Osteoblast (primary cell): ENCODE measurements around the gene ARHGAP1. TPM values are rescaled to one million over a fixed set of nuclear protein-coding genes. Genes with fewer than 3 reads are reported as not detected.

Source experiments
- DNase-seq: peaks from one replicate; pipeline ENCODE4 v3.0.0; 2011; ENCODE audit warnings: low spot score, mixed read lengths; ENCODE audit not compliant: insufficient read length; ENCODE audit errors: missing footprints
- H2AFZ ChIP-seq: 2 replicates; pipeline ENCODE4 v1.6.0; 2011; ENCODE audit warnings: mild to moderate bottlenecking, low read length
- H3K27ac ChIP-seq: 2 replicates; pipeline ENCODE4 v1.5.1; 2011; ENCODE audit warnings: mild to moderate bottlenecking, low read depth, low read length, moderate library complexity
- H3K27me3 ChIP-seq: 2 replicates; pipeline ENCODE4 v1.6.0; 2012; ENCODE audit warnings: mild to moderate bottlenecking, control low read depth, inconsistent platforms, low read length, moderate library complexity; ENCODE audit not compliant: insufficient read depth
- H3K36me3 ChIP-seq: 2 replicates; pipeline ENCODE4 v1.5.1; 2011; ENCODE audit warnings: mild to moderate bottlenecking, low read length, control low read depth, moderate library complexity; ENCODE audit not compliant: insufficient read depth
- H3K4me1 ChIP-seq: 2 replicates; pipeline ENCODE4 v1.5.1; 2011; ENCODE audit warnings: mild to moderate bottlenecking, low read length, control low read depth, moderate library complexity; ENCODE audit not compliant: insufficient read depth
- H3K4me2 ChIP-seq: 2 replicates; pipeline ENCODE4 v1.6.0; 2011; ENCODE audit warnings: mild to moderate bottlenecking, low read length; ENCODE audit not compliant: insufficient read depth
- H3K4me3 ChIP-seq: fragments of 200-600 bp; sonication (generic); 3 replicates; pipeline ENCODE4 v1.5.1; 2012; ENCODE audit warnings: mild to moderate bottlenecking, low read length, inconsistent platforms; ENCODE audit not compliant: insufficient read depth
- H3K79me2 ChIP-seq: 2 replicates; pipeline ENCODE4 v1.6.0; 2012; ENCODE audit warnings: mild to moderate bottlenecking, low read length, control low read depth, inconsistent platforms; ENCODE audit not compliant: insufficient read depth
- H3K9me3 ChIP-seq: 2 replicates; pipeline ENCODE4 v1.5.1; 2011; ENCODE audit warnings: low read depth, low read length, control low read depth
- H4K20me1 ChIP-seq: 2 replicates; pipeline ENCODE4 v1.6.0; 2012; ENCODE audit warnings: mild to moderate bottlenecking, low read length, control low read depth; ENCODE audit not compliant: insufficient read depth
- CTCF ChIP-seq: IDR thresholded peaks from 2 replicates; pipeline ENCODE4 v1.5.1; 2011; ENCODE audit warnings: mild to moderate bottlenecking, low read depth, low read length, moderate library complexity; ENCODE audit errors: extremely low read depth
- total RNA-seq: library from RNA; depleted of rRNA; stranded (reverse); fragments of >200 nt; gene quantifications from 2 replicates; pipeline ENCODE4 v1.2.3, GENCODE V29; 2012

Gene ARHGAP1
- 88.3 and 100 TPM in 2 replicates for total RNA-seq

- H3K4me3 ChIP-seq = peak within 1 kb of the TSS; percentile 84
- H3K4me1 ChIP-seq = peaks cover 28% of the 10 kb centered on the region
- peak; percentile 98 for DNase-seq
- no peaks in the 10 kb centered on the region for H3K9me3 ChIP-seq
- H3K36me3 ChIP-seq = peaks cover 43% of the 10 kb centered on the region
- H3K79me2 ChIP-seq = peaks cover 89% of the 10 kb centered on the region
- H4K20me1 ChIP-seq = peaks cover 28% of the 10 kb centered on the region
- TF ChIP-seq CTCF = no peak
- no peaks in the 10 kb centered on the region for H3K27me3 ChIP-seq
- H3K4me2 ChIP-seq = peak within 1 kb of the TSS; percentile 97
- peak within 1 kb of the TSS; percentile 100 for H2AFZ ChIP-seq
- peak within 1 kb of the TSS; percentile 98 for H3K27ac ChIP-seq
Measured at GRCh38 chr11:46700241-46701077, at the start of gene ARHGAP1, which contains the start of gene ZNF408. Gene ARHGAP1, minus strand, starts transcription at chr11:46700619. Its CDS starts 4,512 bp downstream, at chr11:46696107. Gene ZNF408, plus strand, starts transcription at chr11:46701031. Its CDS starts 17 bp downstream, at chr11:46701048.

GRCh38 chr11:46747150-46747549, 46.7 kb upstream of the ARHGAP1 start:
- Histone ChIP-seq H3K4me3 (no peak overlapping the region), H3K4me1 (no peaks in the 10 kb centered on the region), H4K20me1 (peaks cover 3% of the 10 kb centered on the region), H3K27me3 (no peaks in the 10 kb centered on the region), H3K36me3 (peaks cover 77% of the 10 kb centered on the region), H3K79me2 (no peaks in the 10 kb centered on the region), H3K9me3 (no peaks in the 10 kb centered on the region), H3K27ac (no peak overlapping the region), H2AFZ (no peak overlapping the region), H3K4me2 (no peak overlapping the region)
- TF ChIP-seq CTCF = no peak
- DNase-seq = no peak

GRCh38 chr11:46745995-46746394, 45.6 kb upstream of the ARHGAP1 start:
- Histone ChIP-seq H4K20me1 (peaks cover 3% of the 10 kb centered on the region), H3K4me2 (no peak overlapping the region), H3K4me1 (no peaks in the 10 kb centered on the region), H3K9me3 (no peaks in the 10 kb centered on the region), H3K27me3 (no peaks in the 10 kb centered on the region), H3K79me2 (no peaks in the 10 kb centered on the region), H2AFZ (no peak overlapping the region), H3K36me3 (peaks cover 79% of the 10 kb centered on the region), H3K4me3 (no peak overlapping the region), H3K27ac (no peak overlapping the region)
- TF ChIP-seq CTCF = no peak
- no peak for DNase-seq

GRCh38 chr11:46745328-46745727, 44.9 kb upstream of the ARHGAP1 start:
- peaks cover 75% of the 10 kb centered on the region for H3K36me3 ChIP-seq
- no peaks in the 10 kb centered on the region for H3K9me3 ChIP-seq
- H4K20me1 ChIP-seq = peaks cover 3% of the 10 kb centered on the region
- no peak for DNase-seq
- H3K27me3 ChIP-seq = no peaks in the 10 kb centered on the region
- no peaks in the 10 kb centered on the region for H3K4me1 ChIP-seq
- no peak for TF ChIP-seq CTCF
- H2AFZ ChIP-seq = no peak overlapping the region
- H3K79me2 ChIP-seq = no peaks in the 10 kb centered on the region
- no peak overlapping the region for H3K4me3 ChIP-seq
- H3K4me2 ChIP-seq = no peak overlapping the region
- no peak overlapping the region for H3K27ac ChIP-seq
